Endothelial cell of umbilical vein (primary cell): ENCODE results near the gene AGAP3. TPM values are rescaled to one million over a fixed set of nuclear protein-coding genes. Genes with fewer than 3 reads are reported as not detected.

Source experiments
- BruUV-seq: library from RNA; stranded (reverse); fragments of 400-500 nt; replicated peaks from 2 replicates; lab custom pipeline; 2021; lab: Mats Ljungman, UMichigan
- CTCF ChIA-PET: fragments of 300-600, 350-600 bp; sonication (Branson Sonifier 250); formaldehyde crosslinking; loops from one replicate; lab custom pipeline; 2021; ENCODE audit warnings: antibody characterized with exemption, inconsistent platforms; lab: Charles Lee
- POLR2A ChIA-PET: fragments of 300-600, 350-600 bp; sonication (Branson Sonifier 250); formaldehyde crosslinking; loops from one replicate; lab custom pipeline; 2021; ENCODE audit warnings: antibody characterized with exemption, inconsistent platforms; lab: Charles Lee
- DNase-seq: peaks from one replicate; pipeline ENCODE4 v3.0.0-alpha.2; 2011; ENCODE audit warnings: low read depth, low spot score
- FAIRE-seq: peaks from 2 replicates; lab custom pipeline; 2011; peaks lifted over from hg19 to GRCh38; lab: Jason Lieb, UNC
- H2AFZ ChIP-seq: 2 replicates; pipeline ENCODE4 v1.6.0; 2012; ENCODE audit warnings: low read depth, low read length, control low read depth, inconsistent platforms
- H3K27ac ChIP-seq: 2 replicates; pipeline ENCODE4 v1.5.1; 2011; ENCODE audit warnings: low read depth, mild to moderate bottlenecking, control low read depth, low read length, moderate library complexity; ENCODE audit not compliant: insufficient read depth
- H3K27me3 ChIP-seq, 2 experiments: 2 replicates each; pipeline versions ENCODE4 v1.6.0 to v1.6.1; 2011; ENCODE audit warnings: low read length in 2 of 2, mixed read lengths in 1 of 2; ENCODE audit not compliant: control insufficient read depth in 2 of 2, insufficient read depth in 2 of 2
- H3K36me3 ChIP-seq, 2 experiments: 2 replicates in 1 of 2; 3 replicates in 1 of 2; pipeline ENCODE4 v1.5.1; 2011; ENCODE audit warnings: low read length in 2 of 2, mild to moderate bottlenecking in 1 of 2, moderate library complexity in 1 of 2; ENCODE audit not compliant: control insufficient read depth in 2 of 2, insufficient read depth in 2 of 2; ENCODE audit errors: extremely low read depth in 1 of 2
- H3K4me1 ChIP-seq: 3 replicates; pipeline ENCODE4 v1.5.1; 2011; ENCODE audit warnings: mild to moderate bottlenecking, low read length; ENCODE audit not compliant: control insufficient read depth, insufficient read depth; ENCODE audit errors: extremely low read depth
- H3K4me2 ChIP-seq: 2 replicates; pipeline ENCODE4 v1.6.1; 2011; ENCODE audit warnings: low read length, control low read depth, mixed read lengths; ENCODE audit not compliant: insufficient read depth
- H3K4me3 ChIP-seq, 3 experiments: fragments of 200-600 bp in 1 of 3; sonication (generic), shearing (Covaris generic) in 1 of 3; replicated peaks in 1 of 3; 2 replicates each; pipeline ENCODE4 v1.5.1; 2011 to 2016; ENCODE audit warnings: control low read depth in 3 of 3, low read length in 3 of 3, mild to moderate bottlenecking in 2 of 3, inconsistent platforms in 1 of 3, low read depth in 1 of 3, moderate library complexity in 1 of 3; ENCODE audit not compliant: insufficient read depth in 1 of 3
- H3K79me2 ChIP-seq: 2 replicates; pipeline ENCODE4 v1.6.0; 2012; ENCODE audit warnings: low read length, inconsistent platforms; ENCODE audit not compliant: control insufficient read depth, insufficient read depth
- H3K9ac ChIP-seq: replicated peaks from 2 replicates; pipeline ENCODE3; 2011; ENCODE audit warnings: low read length, control low read depth; ENCODE audit not compliant: insufficient read depth; ENCODE audit errors: extremely low read depth
- H3K9me1 ChIP-seq: replicated peaks from 3 replicates; pipeline ENCODE4 v1.6.0; 2011; ENCODE audit warnings: mild to moderate bottlenecking, low read length; ENCODE audit not compliant: control insufficient read depth, insufficient read depth; ENCODE audit errors: extremely low read depth
- H3K9me3 ChIP-seq: replicated peaks from 2 replicates; pipeline ENCODE4 v1.5.1; 2012; ENCODE audit warnings: low read length, inconsistent platforms; ENCODE audit not compliant: control insufficient read depth, insufficient read depth
- H4K20me1 ChIP-seq: replicated peaks from 2 replicates; pipeline ENCODE3; 2011; ENCODE audit warnings: mild to moderate bottlenecking, low read length; ENCODE audit not compliant: control insufficient read depth, insufficient read depth; ENCODE audit errors: extremely low read depth
- FOS ChIP-seq: IDR thresholded peaks from 2 replicates; pipeline ENCODE4 v1.6.1; 2011; ENCODE audit warnings: mild to moderate bottlenecking, low read length, moderate library complexity, borderline replicate concordance; ENCODE audit not compliant: insufficient read depth
- GATA2 ChIP-seq: IDR thresholded peaks from 2 replicates; pipeline ENCODE4 v1.7.0; 2011; ENCODE audit warnings: low read depth, mild to moderate bottlenecking, moderate library complexity, mixed read lengths, low read length; ENCODE audit not compliant: insufficient read length, insufficient read depth
- JUN ChIP-seq: IDR thresholded peaks from 2 replicates; pipeline ENCODE4 v1.6.1; 2011; ENCODE audit warnings: borderline replicate concordance, low read depth; ENCODE audit not compliant: insufficient read length, insufficient read depth
- MYC ChIP-seq: IDR thresholded peaks from one replicate; pipeline ENCODE4 v1.6.1; 2011; ENCODE audit warnings: mild to moderate bottlenecking, low read depth, low read length
- POLR2A ChIP-seq: IDR thresholded peaks from 2 replicates; pipeline ENCODE4 v1.6.1; 2012; ENCODE audit warnings: low read depth, mild to moderate bottlenecking, control low read depth, low read length
- dilution Hi-C: fragments of 300-500 bp; cut with MboI; formaldehyde crosslinking; loops from one replicate; pipeline ENCODE4 v1.15.0; 2019; ENCODE audit warnings: low sequenced_read_pairs; ENCODE audit not compliant: extremely low pct_ligation_motif_present
- intact Hi-C: fragments of 100-400 bp; cut with micrococcal nuclease; formaldehyde crosslinking; loops from one replicate; pipeline ENCODE4 v1.10.0; 2022
- polyA plus RNA-seq, 4 experiments: library from polyadenylated mRNA; depleted of rRNA in 3 of 4; stranded (reverse) in 3 of 4; unstranded in 1 of 4; fragments of >200 nt; gene quantifications; 2 replicates each; pipeline versions ENCODE4 v1.2.1 to v1.2.3, GENCODE V29; 2011 to 2012; ENCODE audit warnings: missing spikeins in 1 of 4
- total RNA-seq: library from RNA; stranded (reverse); gene quantifications from 2 replicates; pipeline ENCODE4 v1.2.3, GENCODE V29; 2021
- TF ChIP-seq, protein P1 (sequence below), 2 donors: IDR thresholded peaks; 1 replicate in 1 of 2; 2 replicates in 1 of 2; pipeline ENCODE4 v1.5.1; 2011; ENCODE audit warnings: low read length in 2 of 2, mild to moderate bottlenecking in 2 of 2, moderate library complexity in 2 of 2, control low read depth in 1 of 2, inconsistent platforms in 1 of 2, low read depth in 1 of 2; ENCODE audit not compliant: insufficient read depth in 1 of 2; ENCODE audit errors: extremely low read depth in 1 of 2

Gene AGAP3
- total and polyA plus RNA-seq, 2 donors (not counting 3 experiments of a cell fraction or from before 2014, with no cell fraction given): 171 to 174 TPM

DNA sequence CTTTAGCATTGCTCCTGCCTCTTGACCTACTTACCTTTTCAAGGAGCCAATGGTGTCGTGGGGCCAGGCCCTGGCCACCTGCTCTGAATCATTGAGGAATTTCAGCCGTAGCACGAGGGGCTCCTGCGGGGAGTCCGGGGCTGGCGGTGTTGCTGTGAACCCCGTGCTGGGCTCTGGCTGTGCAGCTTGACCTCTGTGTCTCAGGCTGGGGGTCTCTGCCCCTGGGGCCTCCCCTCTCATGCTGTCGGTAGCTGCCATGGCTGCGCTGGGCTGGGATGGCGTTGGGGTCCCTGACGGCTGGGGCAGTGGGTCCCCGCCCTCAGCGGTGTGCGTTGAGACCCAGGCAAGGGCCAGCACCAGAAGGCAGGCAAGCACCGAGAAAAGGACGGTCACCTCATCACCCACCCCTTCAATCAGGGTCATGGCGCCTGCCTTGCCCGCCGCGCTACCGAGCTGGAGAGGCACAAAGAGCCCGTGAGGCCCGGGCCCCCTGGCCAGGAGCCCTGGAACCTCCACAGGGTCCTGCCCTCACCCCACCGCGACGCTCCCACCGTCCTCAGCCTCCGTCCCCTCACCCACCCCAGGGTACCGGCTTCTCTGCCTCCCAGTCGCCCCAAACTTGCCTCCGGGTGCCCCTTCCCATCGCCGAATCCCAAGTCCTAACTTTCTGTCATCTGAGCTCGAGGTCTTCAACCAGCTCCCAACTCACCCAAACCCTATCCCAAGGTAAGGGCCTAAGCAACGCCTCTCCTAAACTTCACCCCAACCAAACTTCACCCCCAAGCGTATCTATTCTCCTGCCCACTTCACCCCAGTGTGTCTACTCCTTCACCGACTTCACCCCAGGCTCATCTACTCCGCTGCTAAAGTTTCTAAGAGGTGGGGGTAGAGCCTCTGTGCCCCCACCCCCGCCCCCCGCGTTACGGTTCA lies 3.9 kb upstream of the AGAP3 start:
- DNase-seq (no peak), FAIRE-seq (no peak)
- Histone ChIP-seq H3K4me3 (peak overlapping the region; percentile 48 to 76 (median 62)), H3K4me2 (peak overlapping the region; percentile 71), H4K20me1 (no peaks in the 10 kb centered on the region), H3K27ac (peak overlapping the region; percentile 45), H3K36me3 (no peaks in the 10 kb centered on the region), H3K9me3 (no peaks in the 10 kb centered on the region), H3K27me3 (no peaks in the 10 kb centered on the region), H3K4me1 (peaks cover 42% of the 10 kb centered on the region), H3K9ac (peak overlapping the region; percentile 35), H2AFZ (peak overlapping the region; percentile 85), H3K79me2 (peaks cover 35% of the 10 kb centered on the region), H3K9me1 (no peaks in the 10 kb centered on the region)
- dilution Hi-C loops (no loop called here), intact Hi-C loops (no loop called here)
- CTCF ChIA-PET: interaction anchor here (0.6 to 1.0 kb wide), 2 partner anchors 41 to 272 kb away, joined by 3 read pairs; no protein-coding TSS in a partner anchor
- POLR2A ChIA-PET: interaction anchor here (0.6 kb wide), 1 partner anchor 51 kb away, joined by 4 read pairs; no protein-coding TSS in a partner anchor
- TF ChIP-seq MYC (no peak), JUN (no peak), POLR2A (no peak), FOS (no peak), GATA2 (no peak)
- TF ChIP-seq, protein P1, sequence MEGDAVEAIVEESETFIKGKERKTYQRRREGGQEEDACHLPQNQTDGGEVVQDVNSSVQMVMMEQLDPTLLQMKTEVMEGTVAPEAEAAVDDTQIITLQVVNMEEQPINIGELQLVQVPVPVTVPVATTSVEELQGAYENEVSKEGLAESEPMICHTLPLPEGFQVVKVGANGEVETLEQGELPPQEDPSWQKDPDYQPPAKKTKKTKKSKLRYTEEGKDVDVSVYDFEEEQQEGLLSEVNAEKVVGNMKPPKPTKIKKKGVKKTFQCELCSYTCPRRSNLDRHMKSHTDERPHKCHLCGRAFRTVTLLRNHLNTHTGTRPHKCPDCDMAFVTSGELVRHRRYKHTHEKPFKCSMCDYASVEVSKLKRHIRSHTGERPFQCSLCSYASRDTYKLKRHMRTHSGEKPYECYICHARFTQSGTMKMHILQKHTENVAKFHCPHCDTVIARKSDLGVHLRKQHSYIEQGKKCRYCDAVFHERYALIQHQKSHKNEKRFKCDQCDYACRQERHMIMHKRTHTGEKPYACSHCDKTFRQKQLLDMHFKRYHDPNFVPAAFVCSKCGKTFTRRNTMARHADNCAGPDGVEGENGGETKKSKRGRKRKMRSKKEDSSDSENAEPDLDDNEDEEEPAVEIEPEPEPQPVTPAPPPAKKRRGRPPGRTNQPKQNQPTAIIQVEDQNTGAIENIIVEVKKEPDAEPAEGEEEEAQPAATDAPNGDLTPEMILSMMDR (IDR thresholded peaks at IDR 0.05; ENCODE audit: extremely low read depth in 1 of 2, insufficient read depth in 1 of 2, low read depth in 1 of 2, low read length in 2 of 2): no peak
- BruUV-seq: no TSS peak
